Spinal cord (tissue), 10 donors: Measurements from ENCODE around the gene RIBC2. TPM values are rescaled to one million over a fixed set of nuclear protein-coding genes. Genes with fewer than 3 reads are reported as not detected.

Source experiments
- DNase-seq, 6 donors: peaks; one replicate each; pipeline versions ENCODE4 v3.0.0 to v3.0.0-alpha.2; 2013 to 2015; ENCODE audit warnings: low spot score in 6 of 6, low read depth in 4 of 6
- H3K27ac ChIP-seq: one replicate; pipeline ENCODE4 v1.5.1; 2013; ENCODE audit warnings: low read depth, low read length, control low read depth
- H3K27me3 ChIP-seq: one replicate; pipeline ENCODE4 v1.6.1; 2013; ENCODE audit warnings: low read length; ENCODE audit not compliant: control insufficient read depth, insufficient read depth
- H3K36me3 ChIP-seq: one replicate; pipeline ENCODE4 v1.6.1; 2013; ENCODE audit warnings: low read length; ENCODE audit not compliant: control insufficient read depth, insufficient read depth
- H3K4me1 ChIP-seq: one replicate; pipeline ENCODE4 v1.6.1; 2013; ENCODE audit warnings: low read length; ENCODE audit not compliant: control insufficient read depth, insufficient read depth
- H3K4me3 ChIP-seq: one replicate; pipeline ENCODE4 v1.5.1; 2013; ENCODE audit warnings: low read depth, low read length, control low read depth
- H3K9me3 ChIP-seq: one replicate; pipeline ENCODE4 v1.6.1; 2013; ENCODE audit warnings: low read length; ENCODE audit not compliant: control insufficient read depth, insufficient read depth
- WGBS: methylation state at CpG from one replicate; pipeline ENCODE4 v1.1.5; 2013; ENCODE audit warnings: missing lambda C conversion rate; ENCODE audit not compliant: insufficient coverage; 5-methylcytosine and 5-hydroxymethylcytosine counted together
- polyA plus RNA-seq, 2 donors: library from polyadenylated mRNA; unstranded; fragments of 120-200 nt; gene quantifications; one replicate each; pipeline ENCODE4 v1.2.1, GENCODE V29; 2013; ENCODE audit not compliant: insufficient read length in 2 of 2
- total RNA-seq, 2 donors: library from RNA; depleted of rRNA in 1 of 2; stranded (reverse); fragments of 120-200 nt in 1 of 2; fragments of >200 nt in 1 of 2; gene quantifications; one replicate each; pipeline versions ENCODE4 v1.2.3 to v1.2.4, GENCODE V29; 2013 to 2014
- donor health status: healthy.

The RIBC2 gene
- total and polyA plus RNA-seq, 4 donors = 2.3 to 9.3 (median 2.5) TPM

DNA sequence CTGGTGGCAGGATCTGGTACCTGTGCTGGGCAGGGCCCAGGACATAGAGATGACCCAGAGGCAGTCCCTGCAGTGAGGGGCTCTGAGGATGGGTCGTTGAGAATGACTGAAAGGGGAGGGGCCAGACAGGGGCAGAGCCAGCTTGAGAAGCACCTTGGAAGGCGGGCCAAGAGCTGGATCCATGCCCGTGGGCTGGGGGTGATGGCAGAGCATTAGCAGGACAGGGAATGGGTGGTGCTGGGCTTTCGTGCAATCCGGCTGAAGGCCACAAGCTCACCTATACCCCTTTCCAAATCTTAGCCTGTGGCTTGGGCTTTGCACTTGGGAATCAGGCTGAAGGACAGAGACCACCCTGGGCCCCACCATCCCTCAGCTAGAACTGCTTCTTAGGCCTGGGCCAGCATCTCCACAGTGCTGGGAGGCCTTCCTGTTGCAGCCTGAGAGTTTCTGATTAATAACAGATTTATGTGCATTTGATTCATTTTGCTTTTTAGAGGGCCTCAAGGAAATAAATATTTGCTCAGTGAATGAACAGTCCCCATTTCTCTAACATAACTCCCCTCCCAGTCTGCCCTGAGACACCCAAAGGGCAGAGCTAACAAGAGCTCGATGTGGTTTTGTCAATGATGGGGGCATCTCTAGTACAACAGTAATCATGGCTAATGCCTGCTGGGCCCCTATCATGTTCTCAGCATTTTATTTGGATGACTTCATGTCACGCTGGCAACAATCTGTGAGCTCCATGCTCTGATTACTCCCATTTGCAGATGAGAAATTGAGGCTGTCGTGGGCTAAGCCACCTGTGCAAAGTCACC is 39.3 kb downstream of the RIBC2 start:
- 65% methylated on average over 6 of the region's 8 CpGs for WGBS
- peak in 1 of 6 donors; percentile 51 for DNase-seq
- H3K27ac ChIP-seq = peak overlapping the region; percentile 33

DNA sequence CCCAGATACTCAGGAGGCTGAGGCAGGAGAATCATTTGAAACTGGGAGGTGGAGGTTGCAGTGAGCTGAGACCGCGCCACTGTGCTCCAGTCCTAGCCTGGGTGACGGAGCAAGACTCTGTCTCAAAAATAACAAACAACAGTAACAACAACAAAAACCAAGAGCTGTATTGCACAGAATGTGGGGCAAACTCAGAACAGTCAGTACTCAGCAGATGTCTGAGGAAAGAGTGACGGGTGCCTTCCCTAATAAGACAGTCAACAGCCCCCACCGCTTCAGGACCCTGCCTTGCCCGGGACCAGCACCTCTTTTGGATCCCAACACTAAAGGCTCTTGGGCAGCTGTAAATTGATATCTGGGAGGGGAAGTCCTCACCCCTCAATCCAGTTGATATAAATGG is 40.3 kb downstream of the RIBC2 start:
- H3K27me3 ChIP-seq = no peaks in the 10 kb centered on the region
- no peaks in the 10 kb centered on the region for H3K36me3 ChIP-seq
- no peak overlapping the region for H3K4me3 ChIP-seq
- no CpG with 5 or more reads among the region's 6 CpGs for WGBS
- H3K27ac ChIP-seq = no peak overlapping the region
- no peaks in the 10 kb centered on the region for H3K4me1 ChIP-seq
- H3K9me3 ChIP-seq = no peaks in the 10 kb centered on the region
- DNase-seq = no peak

More for the DNA sequence above, 39.3 kb downstream of the RIBC2 start:
- Histone ChIP-seq H3K36me3 (no peaks in the 10 kb centered on the region), H3K27me3 (no peaks in the 10 kb centered on the region), H3K4me1 (peaks cover 7% of the 10 kb centered on the region), H3K9me3 (no peaks in the 10 kb centered on the region), H3K4me3 (no peak overlapping the region)

DNA sequence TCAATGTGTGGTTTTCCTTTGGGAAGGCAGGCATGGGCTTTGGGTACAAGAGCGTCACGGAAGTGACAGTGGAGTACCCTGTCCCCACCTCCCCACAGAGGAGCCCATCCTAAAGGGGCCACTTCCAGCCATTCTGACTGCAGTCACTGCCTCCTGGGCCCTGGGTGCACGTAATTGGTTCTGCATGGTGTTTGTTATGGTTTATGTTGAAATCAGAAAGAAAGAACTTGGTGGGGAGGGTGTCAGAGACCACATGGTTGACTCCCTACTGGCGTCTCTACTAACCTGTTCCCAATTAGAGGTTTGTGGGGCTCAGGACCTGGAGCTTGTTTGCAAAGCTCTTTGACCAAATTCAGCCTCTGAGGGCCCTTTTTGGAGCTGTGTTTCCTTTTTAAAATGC is 40.8 kb downstream of the RIBC2 start:
- 100% methylated on average over 1 of the region's 4 CpGs for WGBS

GRCh38 chr22:45455212-45455611 is 41.7 kb downstream of the RIBC2 start:
- DNase-seq = no peak
- Histone ChIP-seq H3K9me3 (no peaks in the 10 kb centered on the region), H3K27me3 (no peaks in the 10 kb centered on the region), H3K27ac (peak overlapping the region; percentile 33), H3K4me1 (no peaks in the 10 kb centered on the region), H3K4me3 (no peak overlapping the region), H3K36me3 (no peaks in the 10 kb centered on the region)
- 63% methylated on average over 11 of the region's 14 CpGs for WGBS

More for the DNA sequence above, 40.8 kb downstream of the RIBC2 start:
- Histone ChIP-seq H3K27me3 (no peaks in the 10 kb centered on the region), H3K27ac (no peak overlapping the region), H3K9me3 (no peaks in the 10 kb centered on the region), H3K4me3 (no peak overlapping the region), H3K36me3 (no peaks in the 10 kb centered on the region), H3K4me1 (no peaks in the 10 kb centered on the region)
- no peak for DNase-seq

DNA sequence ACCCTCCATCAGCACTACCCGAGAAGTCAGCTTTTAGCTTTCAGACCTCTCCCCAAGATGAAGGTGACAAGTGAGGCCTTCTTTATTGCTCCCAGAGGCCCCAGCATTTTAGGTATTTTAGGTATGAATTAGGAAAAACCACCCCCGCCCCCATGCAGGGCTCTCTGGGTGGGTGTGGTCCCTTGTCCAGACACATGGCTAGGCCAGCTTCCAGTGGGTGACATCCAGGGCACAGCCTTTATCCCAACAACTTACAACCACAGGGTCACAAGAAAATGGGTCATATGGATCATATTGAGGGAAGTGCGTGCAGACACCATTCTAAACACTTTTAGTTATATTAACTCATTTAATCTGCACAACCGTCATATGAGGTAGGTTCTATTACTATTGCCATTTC is 42.1 kb downstream of the RIBC2 start:
- Histone ChIP-seq H3K4me1 (no peaks in the 10 kb centered on the region), H3K36me3 (no peaks in the 10 kb centered on the region), H3K27me3 (no peaks in the 10 kb centered on the region), H3K9me3 (no peaks in the 10 kb centered on the region), H3K4me3 (no peak overlapping the region), H3K27ac (no peak overlapping the region)
- no CpG with 5 or more reads among the region's 4 CpGs for WGBS
- DNase-seq = no peak

GRCh38 chr22:45456811-45457210 is 43.3 kb downstream of the RIBC2 start:
- no peak for DNase-seq
- no peaks in the 10 kb centered on the region for H3K27me3 ChIP-seq
- no peaks in the 10 kb centered on the region for H3K4me1 ChIP-seq
- H3K9me3 ChIP-seq = no peaks in the 10 kb centered on the region
- 90% methylated on average over 8 of the region's 8 CpGs for WGBS
- no peaks in the 10 kb centered on the region for H3K36me3 ChIP-seq
- no peak overlapping the region for H3K4me3 ChIP-seq
- no peak overlapping the region for H3K27ac ChIP-seq

DNA sequence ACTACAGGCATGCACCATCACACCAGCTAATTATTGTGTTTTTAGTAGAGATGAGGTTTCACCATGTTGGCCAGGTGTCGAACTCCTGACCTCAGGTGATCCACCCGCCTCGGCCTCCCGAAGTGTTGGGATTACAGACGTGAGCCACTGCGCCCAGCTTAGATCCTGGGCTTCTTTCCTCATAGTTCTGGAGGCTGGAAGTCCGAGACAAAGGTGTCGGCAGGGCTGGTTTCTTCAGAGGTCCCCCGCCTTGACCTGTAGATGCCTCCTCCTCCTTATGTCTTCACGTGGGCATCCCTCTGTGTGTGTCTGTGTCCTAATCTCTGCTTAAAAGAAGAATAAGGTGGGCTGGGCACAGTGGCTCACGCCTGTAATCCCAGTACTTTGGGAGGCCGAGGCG is 45.0 kb downstream of the RIBC2 start:
- WGBS = 96% methylated on average over 8 of the region's 13 CpGs
- H3K27ac ChIP-seq = no peak overlapping the region
- no peak overlapping the region for H3K4me3 ChIP-seq
- H3K4me1 ChIP-seq = no peaks in the 10 kb centered on the region
- no peak for DNase-seq
- H3K27me3 ChIP-seq = no peaks in the 10 kb centered on the region
- H3K36me3 ChIP-seq = no peaks in the 10 kb centered on the region
- H3K9me3 ChIP-seq = no peaks in the 10 kb centered on the region

DNA sequence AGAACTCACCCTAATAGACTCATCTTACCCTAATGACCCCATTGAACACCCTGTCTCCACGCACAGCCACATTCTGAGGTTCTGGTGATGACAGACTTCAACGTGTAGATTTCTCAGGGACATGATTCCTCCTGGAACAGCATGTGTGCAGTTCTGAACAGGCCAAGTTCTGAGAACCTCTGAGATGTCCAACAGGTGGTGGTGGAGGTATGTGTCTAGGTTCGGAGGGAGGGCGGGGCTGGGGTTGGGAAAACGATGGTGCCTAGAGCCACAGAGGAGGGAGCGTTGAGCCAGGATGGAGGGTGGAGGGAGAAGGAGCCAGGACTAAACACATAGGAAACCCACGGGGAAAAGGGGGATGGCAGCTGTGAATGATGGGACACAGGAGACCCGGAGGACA is 45.7 kb downstream of the RIBC2 start:
- WGBS = 91% methylated on average over 8 of the region's 8 CpGs
- no peak overlapping the region for H3K4me3 ChIP-seq
- no peaks in the 10 kb centered on the region for H3K9me3 ChIP-seq
- H3K27ac ChIP-seq = no peak overlapping the region
- no peaks in the 10 kb centered on the region for H3K27me3 ChIP-seq
- no peaks in the 10 kb centered on the region for H3K4me1 ChIP-seq
- H3K36me3 ChIP-seq = no peaks in the 10 kb centered on the region
- no peak for DNase-seq

DNA sequence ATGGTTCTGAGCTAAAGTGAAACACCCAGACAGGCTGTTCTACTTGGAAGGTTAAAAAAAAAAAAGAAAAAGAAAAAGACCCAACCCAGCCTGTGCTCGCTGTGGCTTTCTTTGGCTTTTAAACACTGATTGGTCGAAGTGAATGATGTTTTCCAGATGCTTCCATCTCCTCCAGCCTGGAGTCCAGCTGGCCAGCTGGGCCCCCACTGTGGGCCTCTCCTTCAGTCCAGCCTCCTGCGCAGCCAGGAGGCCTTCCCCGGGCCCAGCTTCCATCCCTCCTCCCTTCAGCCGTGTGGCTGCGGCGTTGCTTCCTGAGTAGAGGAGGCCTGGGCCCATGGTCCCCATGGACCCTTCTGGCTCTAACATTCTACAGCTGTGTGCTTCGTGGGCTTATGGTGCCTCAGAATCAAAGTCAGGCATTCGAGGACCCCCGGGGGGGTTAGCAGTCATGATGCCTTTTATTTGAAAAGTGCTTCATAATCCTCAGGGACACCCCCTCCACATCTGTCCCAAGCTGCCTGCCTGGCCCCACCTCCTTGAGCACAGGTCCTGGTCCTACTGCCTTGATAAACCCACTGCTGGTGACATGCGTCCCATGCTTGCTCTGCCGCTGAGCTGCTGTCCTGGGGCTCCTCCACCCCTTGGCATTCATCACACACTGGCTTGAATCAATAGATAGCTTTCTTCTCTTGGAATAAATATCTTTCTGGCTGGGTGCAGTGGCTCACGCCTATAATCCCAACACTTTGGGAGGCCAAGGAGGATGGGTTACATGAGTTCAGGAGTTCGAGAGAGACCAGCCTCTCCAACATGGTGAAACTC is 47.0 kb downstream of the RIBC2 start:
- peak in 1 of 6 donors; percentile 74 for DNase-seq
- Histone ChIP-seq H3K4me1 (no peaks in the 10 kb centered on the region), H3K27me3 (no peaks in the 10 kb centered on the region), H3K27ac (peak overlapping the region; percentile 61), H3K4me3 (no peak overlapping the region), H3K36me3 (no peaks in the 10 kb centered on the region), H3K9me3 (no peaks in the 10 kb centered on the region)
- WGBS = 70% methylated on average over 7 of the region's 14 CpGs
